ENCODE measurements around the gene MAPRE2. TPM values are rescaled to one million over a fixed set of nuclear protein-coding genes. Genes with fewer than 3 reads are reported as not detected.

MAPRE2 gene
- total RNA-seq, 1 experiment from 2014 or later, result 16.4 TPM

DNA sequence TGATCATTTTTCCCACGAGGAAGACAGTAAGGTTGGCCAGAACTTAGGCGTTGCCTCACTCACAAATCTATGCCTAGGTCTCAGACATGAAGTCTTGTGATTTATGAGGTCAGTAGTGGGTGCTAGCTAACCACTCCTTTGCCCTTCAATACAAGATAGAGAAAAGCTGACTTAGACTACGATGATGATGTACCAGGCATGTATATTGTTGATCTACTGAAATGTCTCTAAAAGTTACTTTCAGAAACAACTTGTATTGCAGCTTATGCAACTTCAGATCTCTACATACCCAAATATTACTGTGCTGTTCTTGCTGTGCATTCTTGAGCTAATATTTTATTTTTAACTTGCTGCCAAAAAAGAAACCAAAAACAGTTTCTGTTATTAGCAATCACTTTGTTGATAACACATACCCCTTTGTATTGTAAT, 30.6 kb downstream of the MAPRE2 start:
- POLR2A ChIA-PET (ENCODE audit: low non-redundant PET), result no interaction called here

GRCh38 chr18:35072616-35073015, 31.4 kb downstream of the MAPRE2 start:
- ChIA-PET POLR2A (ENCODE audit: low non-redundant PET) (no interaction called here), CTCF (no interaction called here)
- TF ChIP-seq EZH2 (IDR thresholded peaks at IDR 0.05; ENCODE audit: borderline replicate concordance, low read depth, low read length, poor library complexity, severe bottlenecking) (no peak), CTCF (conservative IDR thresholded peaks at IDR 0.05; ENCODE audit: low read depth, low read length) (no peak)
- Histone ChIP-seq H3K27ac (ENCODE audit: low read depth, low read length, poor library complexity, severe bottlenecking) (no peak overlapping the region), H3K4me1 (ENCODE audit: insufficient read depth, low read length, poor library complexity, severe bottlenecking) (no peaks in the 10 kb centered on the region), H3K36me3 (ENCODE audit: insufficient read depth, low read length, poor library complexity, severe bottlenecking) (no peaks in the 10 kb centered on the region), H3K4me3 (ENCODE audit: low read depth, low read length, poor library complexity, severe bottlenecking) (no peak overlapping the region), H3K27me3 (replicated peaks; ENCODE audit: insufficient read depth, low read depth, low read length, poor library complexity) (no peaks in the 10 kb centered on the region), H3K9me3 (ENCODE audit: low read depth, low read length, poor library complexity, severe bottlenecking) (no peaks in the 10 kb centered on the region)
- intact Hi-C loops (cut with micrococcal nuclease; ENCODE audit: unreplicated experiment), result no loop called here
- DNase-seq (ENCODE audit: low spot score), result no peak
- BruUV-seq (replicated peaks), result no TSS peak

More for the DNA sequence above, 30.6 kb downstream of the MAPRE2 start:
- Histone ChIP-seq H3K27me3 (replicated peaks; ENCODE audit: insufficient read depth, low read depth, low read length, poor library complexity) (no peaks in the 10 kb centered on the region), H3K4me1 (ENCODE audit: insufficient read depth, low read length, poor library complexity, severe bottlenecking) (no peaks in the 10 kb centered on the region), H3K9me3 (ENCODE audit: low read depth, low read length, poor library complexity, severe bottlenecking) (no peaks in the 10 kb centered on the region), H3K4me3 (ENCODE audit: low read depth, low read length, poor library complexity, severe bottlenecking) (no peak overlapping the region), H3K36me3 (ENCODE audit: insufficient read depth, low read length, poor library complexity, severe bottlenecking) (no peaks in the 10 kb centered on the region), H3K27ac (ENCODE audit: low read depth, low read length, poor library complexity, severe bottlenecking) (no peak overlapping the region)
- CTCF ChIA-PET, result no interaction called here
- TF ChIP-seq CTCF (conservative IDR thresholded peaks at IDR 0.05; ENCODE audit: low read depth, low read length) (no peak), EZH2 (IDR thresholded peaks at IDR 0.05; ENCODE audit: borderline replicate concordance, low read depth, low read length, poor library complexity, severe bottlenecking) (no peak)
- DNase-seq (ENCODE audit: low spot score), result no peak
- intact Hi-C loops (cut with micrococcal nuclease; ENCODE audit: unreplicated experiment), result no loop called here
- no TSS peak for BruUV-seq (replicated peaks)

- ChIA-PET CTCF (no interaction called here), POLR2A (ENCODE audit: low non-redundant PET) (no interaction called here)
- Histone ChIP-seq H3K36me3 (ENCODE audit: insufficient read depth, low read length, poor library complexity, severe bottlenecking) (no peaks in the 10 kb centered on the region), H3K4me3 (ENCODE audit: low read depth, low read length, poor library complexity, severe bottlenecking) (no peak overlapping the region), H3K9me3 (ENCODE audit: low read depth, low read length, poor library complexity, severe bottlenecking) (no peaks in the 10 kb centered on the region), H3K27me3 (replicated peaks; ENCODE audit: insufficient read depth, low read depth, low read length, poor library complexity) (no peaks in the 10 kb centered on the region), H3K4me1 (ENCODE audit: insufficient read depth, low read length, poor library complexity, severe bottlenecking) (no peaks in the 10 kb centered on the region), H3K27ac (ENCODE audit: low read depth, low read length, poor library complexity, severe bottlenecking) (no peak overlapping the region)
- intact Hi-C loops (cut with micrococcal nuclease; ENCODE audit: unreplicated experiment), result no loop called here
- no peak for DNase-seq (ENCODE audit: low spot score)
- TF ChIP-seq CTCF (conservative IDR thresholded peaks at IDR 0.05; ENCODE audit: low read depth, low read length) (no peak), EZH2 (IDR thresholded peaks at IDR 0.05; ENCODE audit: borderline replicate concordance, low read depth, low read length, poor library complexity, severe bottlenecking) (no peak)
- no TSS peak for BruUV-seq (replicated peaks)
Observed at GRCh38 chr18:35073186-35074105, 32.2 kb downstream of the MAPRE2 start.
